OCI-M2 (cell line): ENCODE results near the gene DOCK1.

Source experiments
- DNase-seq: peaks from one replicate; lab custom pipeline; 2025; ENCODE audit not compliant: unreplicated experiment; lab: John Stamatoyannopoulos, UW

Gene DOCK1

GRCh38 chr10:126949161-126949503 is 43.9 kb downstream of the DOCK1 start:
- DNase-seq = no peak

GRCh38 chr10:126950401-126951105 is 45.3 kb downstream of the DOCK1 start:
- DNase-seq = no peak

- DNase-seq = no peak
These were observed 48.7 kb downstream of the DOCK1 start for GRCh38 chr10:126953886-126954285.

- no peak for DNase-seq
These were observed 50.2 kb downstream of the DOCK1 start for GRCh38 chr10:126955396-126955795.

- no peak for DNase-seq
These were observed 50.9 kb downstream of the DOCK1 start for GRCh38 chr10:126955934-126956711.

GRCh38 chr10:126956712-126957108 is 51.5 kb downstream of the DOCK1 start:
- DNase-seq = no peak

- DNase-seq = no peak
These were observed 51.9 kb downstream of the DOCK1 start for GRCh38 chr10:126957111-126957510.

- DNase-seq = no peak
These were observed 54.2 kb downstream of the DOCK1 start for GRCh38 chr10:126959431-126959830.

- no peak for DNase-seq
These were observed 54.9 kb downstream of the DOCK1 start for GRCh38 chr10:126959906-126960685.

- no peak for DNase-seq
These were observed 58.1 kb downstream of the DOCK1 start for GRCh38 chr10:126963354-126963753.

GRCh38 chr10:126964190-126964589 is 59.0 kb downstream of the DOCK1 start:
- DNase-seq = no peak

GRCh38 chr10:126966938-126967337 is 61.7 kb downstream of the DOCK1 start:
- no peak for DNase-seq

GRCh38 chr10:126969310-126969709 is 64.1 kb downstream of the DOCK1 start:
- DNase-seq = no peak

GRCh38 chr10:126972635-126973414 is 67.6 kb downstream of the DOCK1 start:
- no peak for DNase-seq

- DNase-seq = no peak
These were observed 70.0 kb downstream of the DOCK1 start for GRCh38 chr10:126975221-126975620.

- no peak for DNase-seq
These were observed 72.0 kb downstream of the DOCK1 start for GRCh38 chr10:126977216-126977615.

- no peak for DNase-seq
These were observed 74.1 kb downstream of the DOCK1 start for GRCh38 chr10:126979311-126979710.

- DNase-seq = no peak
These were observed 88.0 kb downstream of the DOCK1 start for GRCh38 chr10:126993208-126993607.

- DNase-seq = no peak
These were observed 92.8 kb downstream of the DOCK1 start for GRCh38 chr10:126997801-126998590.

- no peak for DNase-seq
These were observed 95.4 kb downstream of the DOCK1 start for GRCh38 chr10:127000598-127000997.
